Astrocyte of the cerebellum (primary cell): ENCODE measurements around the gene POLD4.

Experiments
- DNase-seq: peaks from one replicate; pipeline ENCODE4 v3.0.0-alpha.2; 2011; ENCODE audit warnings: low read depth
- H3K4me3 ChIP-seq: 2 replicates; pipeline ENCODE4 v1.5.1; 2011; ENCODE audit warnings: mild to moderate bottlenecking, low read depth, low read length, moderate library complexity
- CTCF ChIP-seq: IDR thresholded peaks from 2 replicates; pipeline ENCODE4 v1.5.1; 2012; ENCODE audit warnings: low read length, low read depth, moderate library complexity, mild to moderate bottlenecking; ENCODE audit errors: missing control alignments
- in situ Hi-C: cut with HindIII; loops from 2 replicates; pipeline ENCODE4 v1.10.0; 2017; ENCODE audit warnings: low sequenced_read_pairs

The POLD4 gene

GRCh38 chr11:67374571-67375281 lies 21.4 kb upstream of the POLD4 start:
- in situ Hi-C loops, result no loop called here
- no peak for DNase-seq
- no peak for TF ChIP-seq CTCF
- H3K4me3 ChIP-seq, result peak overlapping the region; percentile 60

GRCh38 chr11:67373648-67374570 lies 20.6 kb upstream of the POLD4 start:
- H3K4me3 ChIP-seq, result peak overlapping the region; percentile 60
- in situ Hi-C loops, result no loop called here
- peak; percentile 30 for TF ChIP-seq CTCF
- DNase-seq, result peak; percentile 80

- DNase-seq, result no peak
- in situ Hi-C loops, result no loop called here
- H3K4me3 ChIP-seq, result peak within 1 kb of the TSS; percentile 60
- TF ChIP-seq CTCF, result no peak
Measured at GRCh38 chr11:67372993-67373647, 19.8 kb upstream of the POLD4 start, which contains the start of gene CLCF1. TSS of gene CLCF1 (minus strand) at chr11:67373598. CDS start at chr11:67373539, 59 bp downstream.

GRCh38 chr11:67372321-67372992 lies 19.1 kb upstream of the POLD4 start:
- H3K4me3 ChIP-seq, result peak overlapping the region; percentile 60
- no peak for TF ChIP-seq CTCF
- in situ Hi-C loops, result no loop called here
- DNase-seq, result no peak

GRCh38 chr11:67371911-67372320 lies 18.6 kb upstream of the POLD4 start:
- no peak for DNase-seq
- in situ Hi-C loops, result no loop called here
- no peak for TF ChIP-seq CTCF
- H3K4me3 ChIP-seq, result peak overlapping the region; percentile 60
